ENCODE results near the gene SLC16A3.

Gene SLC16A3

DNA sequence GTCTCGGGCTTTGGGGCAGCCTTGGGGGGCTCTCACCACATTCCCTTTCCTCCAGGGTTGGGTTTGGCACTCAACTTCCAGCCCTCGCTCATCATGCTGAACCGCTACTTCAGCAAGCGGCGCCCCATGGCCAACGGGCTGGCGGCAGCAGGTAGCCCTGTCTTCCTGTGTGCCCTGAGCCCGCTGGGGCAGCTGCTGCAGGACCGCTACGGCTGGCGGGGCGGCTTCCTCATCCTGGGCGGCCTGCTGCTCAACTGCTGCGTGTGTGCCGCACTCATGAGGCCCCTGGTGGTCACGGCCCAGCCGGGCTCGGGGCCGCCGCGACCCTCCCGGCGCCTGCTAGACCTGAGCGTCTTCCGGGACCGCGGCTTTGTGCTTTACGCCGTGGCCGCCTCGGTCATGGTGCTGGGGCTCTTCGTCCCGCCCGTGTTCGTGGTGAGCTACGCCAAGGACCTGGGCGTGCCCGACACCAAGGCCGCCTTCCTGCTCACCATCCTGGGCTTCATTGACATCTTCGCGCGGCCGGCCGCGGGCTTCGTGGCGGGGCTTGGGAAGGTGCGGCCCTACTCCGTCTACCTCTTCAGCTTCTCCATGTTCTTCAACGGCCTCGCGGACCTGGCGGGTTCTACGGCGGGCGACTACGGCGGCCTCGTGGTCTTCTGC, 8.4 kb downstream of the SLC16A3 start:
- no peak for DNase-seq

DNA sequence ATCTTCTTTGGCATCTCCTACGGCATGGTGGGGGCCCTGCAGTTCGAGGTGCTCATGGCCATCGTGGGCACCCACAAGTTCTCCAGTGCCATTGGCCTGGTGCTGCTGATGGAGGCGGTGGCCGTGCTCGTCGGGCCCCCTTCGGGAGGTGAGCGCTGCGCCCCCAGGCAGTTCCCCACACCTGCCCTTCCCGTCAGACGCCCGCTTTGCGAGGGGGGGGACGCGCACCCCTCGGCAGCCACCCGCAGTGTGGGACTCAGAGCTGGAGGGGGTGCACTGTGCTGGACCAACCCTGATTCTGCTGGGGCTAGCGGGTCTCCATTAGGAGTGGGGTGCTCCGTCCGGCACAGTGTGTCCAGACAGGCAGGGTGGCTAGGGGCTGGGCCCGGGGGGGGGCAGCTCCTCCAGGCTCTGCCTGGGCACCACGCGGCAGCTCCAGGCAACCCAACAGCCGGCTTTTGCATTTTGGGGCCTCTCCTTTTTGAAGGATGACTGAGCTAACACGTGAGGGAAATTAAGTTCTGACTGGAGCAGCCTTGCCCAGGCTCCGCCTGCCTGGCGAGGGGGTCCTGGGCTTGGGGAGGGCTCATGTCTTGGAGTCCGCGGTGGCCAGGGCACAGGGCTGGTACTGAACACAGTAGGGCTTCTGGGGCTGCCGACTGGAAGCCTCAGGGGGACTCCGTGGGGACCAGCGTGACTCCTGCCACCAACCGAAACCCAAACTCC, 9.1 kb downstream of the SLC16A3 start:
- DNase-seq: no peak

DNA sequence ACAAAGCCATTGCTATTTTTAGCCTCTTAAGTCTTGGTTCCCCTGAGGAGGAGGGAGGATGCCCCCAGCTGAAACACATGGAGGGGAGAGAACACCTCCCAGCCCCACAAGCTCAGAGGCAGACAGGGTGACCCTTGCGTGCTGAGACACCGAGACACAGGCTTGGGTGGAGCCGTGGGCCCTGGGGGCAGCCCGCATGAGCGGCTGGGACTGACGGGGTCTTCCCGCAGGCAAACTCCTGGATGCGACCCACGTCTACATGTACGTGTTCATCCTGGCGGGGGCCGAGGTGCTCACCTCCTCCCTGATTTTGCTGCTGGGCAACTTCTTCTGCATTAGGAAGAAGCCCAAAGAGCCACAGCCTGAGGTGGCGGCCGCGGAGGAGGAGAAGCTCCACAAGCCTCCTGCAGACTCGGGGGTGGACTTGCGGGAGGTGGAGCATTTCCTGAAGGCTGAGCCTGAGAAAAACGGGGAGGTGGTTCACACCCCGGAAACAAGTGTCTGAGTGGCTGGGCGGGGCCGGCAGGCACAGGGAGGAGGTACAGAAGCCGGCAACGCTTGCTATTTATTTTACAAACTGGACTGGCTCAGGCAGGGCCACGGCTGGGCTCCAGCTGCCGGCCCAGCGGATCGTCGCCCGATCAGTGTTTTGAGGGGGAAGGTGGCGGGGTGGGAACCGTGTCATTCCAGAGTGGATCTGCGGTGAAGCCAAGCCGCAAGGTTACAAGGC, 9.8 kb downstream of the SLC16A3 start:
- peak; percentile 10 to 80 (median 25) for DNase-seq

DNA sequence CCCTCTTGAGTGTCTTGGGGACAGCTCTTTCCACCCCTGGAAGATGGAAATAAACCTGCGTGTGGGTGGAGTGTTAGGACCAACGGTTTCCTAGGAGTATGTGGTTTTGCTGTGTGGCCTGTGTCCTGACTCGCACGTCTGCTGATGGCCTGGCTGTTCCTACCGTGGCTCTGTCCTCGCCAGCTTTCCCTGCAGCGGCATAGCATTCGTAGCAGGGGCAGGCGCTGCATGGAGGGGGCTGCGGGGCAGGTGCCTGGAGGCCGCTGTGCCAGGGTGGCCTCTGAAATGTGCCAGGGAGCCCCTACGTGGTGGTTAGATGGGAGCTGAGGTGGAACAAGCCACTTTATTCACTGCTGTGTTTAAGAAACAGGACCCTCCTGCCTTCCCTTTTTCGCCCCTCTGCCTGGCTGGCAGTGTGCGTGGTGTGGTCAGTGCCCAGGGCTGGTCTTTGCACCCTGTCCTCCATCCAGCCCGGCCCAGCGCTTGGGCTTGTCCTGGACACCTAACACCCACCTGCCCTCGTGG, 10.6 kb downstream of the SLC16A3 start:
- no peak for DNase-seq

DNA sequence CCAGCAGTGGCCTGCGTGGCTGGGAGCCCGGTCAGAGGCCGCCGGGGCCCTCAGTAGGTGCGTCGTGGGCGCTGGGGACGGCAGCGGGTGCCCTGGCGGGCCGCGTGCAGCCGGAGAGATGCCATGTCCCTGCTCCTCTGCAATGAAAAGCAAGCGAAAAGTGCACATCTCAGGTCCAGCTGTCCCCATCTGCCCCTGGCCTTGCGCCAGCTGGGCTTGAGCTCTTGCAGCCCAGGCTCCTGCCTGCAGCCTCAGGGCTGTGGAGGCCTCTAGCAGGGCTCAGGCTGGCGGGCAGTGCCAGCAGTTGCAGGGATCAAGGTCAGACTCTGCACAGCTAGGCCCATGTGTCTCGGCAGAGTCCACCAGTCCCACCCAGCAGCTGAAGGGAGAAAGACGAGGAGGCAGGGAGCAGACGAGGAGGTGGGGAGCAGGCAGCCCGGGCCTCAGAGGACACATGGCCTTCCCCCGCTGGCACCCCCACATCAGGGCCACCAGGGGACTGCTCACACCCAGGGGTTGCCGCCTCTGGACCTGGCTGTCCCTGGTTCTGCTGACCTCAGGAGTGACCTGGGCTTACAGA, 11.2 kb downstream of the SLC16A3 start:
- DNase-seq: no peak

DNA sequence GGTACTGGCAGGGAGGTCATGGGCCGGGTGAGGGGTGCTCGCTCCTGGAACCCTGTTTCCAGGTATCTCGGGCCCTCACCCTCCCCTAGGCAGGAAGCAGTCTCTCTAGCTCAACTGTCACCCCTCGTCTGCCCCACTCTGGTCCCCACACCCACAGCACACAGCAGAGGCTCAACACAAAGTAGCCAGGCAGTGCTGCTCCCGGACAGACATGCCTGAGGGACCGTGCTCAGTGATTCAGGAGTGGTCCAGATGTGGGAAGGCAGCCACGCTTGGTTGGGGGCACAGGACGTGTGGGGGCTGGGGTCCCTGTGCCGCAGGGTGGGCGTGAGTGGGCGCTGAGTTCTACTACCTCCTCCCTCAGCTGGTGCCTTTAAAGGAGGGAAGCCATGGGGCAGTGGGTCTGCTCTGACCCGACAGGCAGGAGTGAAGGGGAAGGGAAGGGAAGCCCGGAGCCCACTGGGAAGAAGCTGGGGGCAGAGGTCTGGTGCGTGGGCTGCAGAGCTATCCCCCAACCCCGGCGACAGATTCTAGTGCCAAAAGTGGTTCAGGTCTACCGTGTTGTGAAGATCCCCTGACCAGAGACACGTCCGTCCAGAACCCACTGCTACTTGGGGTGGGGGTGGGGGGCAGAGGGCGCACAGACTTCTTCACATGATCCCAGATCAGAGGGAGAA, 11.8 kb downstream of the SLC16A3 start:
- DNase-seq: no peak

DNA sequence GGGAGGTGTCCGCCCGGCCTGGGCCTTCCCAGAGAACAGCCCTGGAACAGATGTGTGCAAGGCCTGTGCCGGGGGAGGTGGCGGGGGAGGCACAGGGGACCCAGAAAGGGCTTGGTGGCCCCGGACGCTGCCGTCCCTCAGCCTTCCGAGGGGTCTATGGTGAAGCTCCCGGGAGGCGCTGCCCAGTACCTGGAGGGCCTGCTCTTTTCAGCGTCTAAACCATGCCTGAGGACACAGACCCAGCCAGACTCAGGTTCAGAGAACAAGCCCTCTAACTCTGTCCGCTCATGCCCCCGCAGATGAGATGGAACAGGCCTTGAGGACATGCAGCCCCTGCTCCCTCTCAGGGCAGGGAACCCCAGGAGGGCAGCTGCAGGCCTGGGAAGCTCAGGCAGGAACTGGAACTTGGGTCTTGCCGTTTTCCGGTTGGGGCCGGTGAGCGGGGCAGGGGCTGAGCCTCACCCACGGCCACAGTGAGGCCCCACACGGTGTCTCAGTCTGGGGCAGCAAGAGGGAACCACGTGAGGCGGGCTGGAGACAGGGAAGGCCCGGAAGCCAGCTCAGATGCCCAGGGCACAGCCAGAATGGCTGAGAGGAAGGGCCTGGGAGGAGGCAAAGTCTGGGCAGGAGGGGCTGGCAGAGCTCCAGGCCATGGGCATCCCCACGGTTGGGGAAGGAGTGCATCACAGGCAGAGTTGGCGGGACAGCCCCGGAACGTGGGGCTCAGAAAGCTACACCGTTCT, 12.5 kb downstream of the SLC16A3 start:
- DNase-seq: no peak

DNA sequence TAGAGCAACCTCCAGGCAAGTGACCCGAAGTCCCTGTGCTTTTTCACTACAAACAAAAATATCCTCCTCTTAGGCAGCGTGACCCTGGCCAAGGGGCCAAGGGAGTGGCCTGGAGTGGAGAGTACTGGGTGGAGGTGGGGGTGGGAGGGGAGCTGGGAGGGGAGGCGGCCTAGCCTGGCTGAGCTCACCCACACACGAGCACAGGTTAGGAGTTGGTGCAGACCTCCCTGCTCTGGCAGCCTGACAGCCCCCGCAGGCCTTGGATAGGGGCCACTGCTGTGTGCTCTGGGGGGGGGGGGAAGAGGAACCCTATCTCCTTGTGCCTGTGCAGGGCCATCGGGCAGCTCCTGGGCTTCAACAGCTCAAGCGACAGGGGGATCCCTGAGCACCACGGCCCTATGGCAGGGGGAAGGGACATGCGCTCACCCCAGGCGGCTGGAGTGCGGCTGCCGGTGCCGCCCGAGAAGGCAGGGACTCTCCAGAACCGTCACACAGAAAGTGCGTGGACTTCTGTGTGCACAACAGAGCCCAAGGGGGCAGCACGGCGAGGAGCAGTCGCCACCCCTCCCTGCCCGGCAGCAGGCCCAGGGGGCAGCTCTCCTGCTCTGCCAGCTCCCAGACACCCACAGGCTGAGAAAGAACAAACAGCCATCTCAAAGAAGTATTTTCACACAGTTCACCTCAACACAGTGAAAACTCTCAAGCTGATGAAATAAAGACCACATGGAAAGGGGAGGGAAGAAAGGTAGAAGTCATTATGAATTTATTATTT, 13.3 kb downstream of the SLC16A3 start:
- no peak for DNase-seq

DNA sequence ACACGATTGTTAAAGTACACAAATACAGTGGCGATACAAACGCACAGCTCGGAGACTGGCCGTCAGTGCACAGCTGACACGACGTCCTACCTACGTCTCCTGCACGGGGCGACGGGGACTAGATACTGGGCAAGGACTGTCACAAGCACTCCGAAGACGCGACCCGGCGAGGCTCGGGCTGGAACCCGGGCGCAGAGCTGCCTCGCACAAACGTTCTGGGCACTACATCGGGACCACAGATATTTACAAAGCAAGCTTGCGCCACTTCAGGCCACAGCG, 13.8 kb downstream of the SLC16A3 start:
- no peak for DNase-seq

DNA sequence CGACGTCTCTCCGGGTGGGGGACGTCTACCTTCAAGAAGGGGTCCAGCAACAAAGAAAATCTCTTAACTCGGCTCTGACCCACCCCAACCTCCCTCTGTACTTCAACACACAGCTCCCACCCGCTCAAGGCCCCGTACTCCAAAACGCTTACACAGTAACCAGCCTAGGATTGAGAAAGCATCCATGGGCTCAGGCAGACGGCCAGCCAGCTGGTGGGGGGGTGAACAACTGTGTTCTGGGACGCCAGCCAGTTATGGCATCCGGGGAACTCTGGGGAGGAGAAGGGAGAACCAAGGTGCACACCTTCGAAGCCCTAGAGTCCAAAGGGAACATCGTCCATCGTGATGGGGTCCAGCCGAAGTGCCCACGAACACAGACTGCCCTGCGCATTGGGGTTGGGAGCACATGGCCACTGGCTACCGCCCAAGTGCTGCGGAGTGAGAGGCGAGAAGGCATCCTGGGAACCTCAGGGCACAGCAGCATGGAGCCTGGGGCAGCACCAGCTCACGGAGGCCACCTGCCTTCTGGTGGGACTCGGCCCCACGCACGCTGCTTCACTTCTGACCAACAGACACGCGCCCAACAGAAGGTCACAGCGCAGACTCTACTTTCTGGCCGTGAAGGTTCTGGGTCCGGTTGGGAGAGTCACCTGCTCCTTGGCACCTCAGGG, 14.3 kb downstream of the SLC16A3 start:
- no peak for DNase-seq

- DNase-seq: no peak
Observed at GRCh38 chr17:82243648-82244412, 15.0 kb downstream of the SLC16A3 start.

- peak in 2 of 3 experiments; percentile 6 to 29 for DNase-seq
Observed at GRCh38 chr17:82244413-82245133, 15.7 kb downstream of the SLC16A3 start.

DNA sequence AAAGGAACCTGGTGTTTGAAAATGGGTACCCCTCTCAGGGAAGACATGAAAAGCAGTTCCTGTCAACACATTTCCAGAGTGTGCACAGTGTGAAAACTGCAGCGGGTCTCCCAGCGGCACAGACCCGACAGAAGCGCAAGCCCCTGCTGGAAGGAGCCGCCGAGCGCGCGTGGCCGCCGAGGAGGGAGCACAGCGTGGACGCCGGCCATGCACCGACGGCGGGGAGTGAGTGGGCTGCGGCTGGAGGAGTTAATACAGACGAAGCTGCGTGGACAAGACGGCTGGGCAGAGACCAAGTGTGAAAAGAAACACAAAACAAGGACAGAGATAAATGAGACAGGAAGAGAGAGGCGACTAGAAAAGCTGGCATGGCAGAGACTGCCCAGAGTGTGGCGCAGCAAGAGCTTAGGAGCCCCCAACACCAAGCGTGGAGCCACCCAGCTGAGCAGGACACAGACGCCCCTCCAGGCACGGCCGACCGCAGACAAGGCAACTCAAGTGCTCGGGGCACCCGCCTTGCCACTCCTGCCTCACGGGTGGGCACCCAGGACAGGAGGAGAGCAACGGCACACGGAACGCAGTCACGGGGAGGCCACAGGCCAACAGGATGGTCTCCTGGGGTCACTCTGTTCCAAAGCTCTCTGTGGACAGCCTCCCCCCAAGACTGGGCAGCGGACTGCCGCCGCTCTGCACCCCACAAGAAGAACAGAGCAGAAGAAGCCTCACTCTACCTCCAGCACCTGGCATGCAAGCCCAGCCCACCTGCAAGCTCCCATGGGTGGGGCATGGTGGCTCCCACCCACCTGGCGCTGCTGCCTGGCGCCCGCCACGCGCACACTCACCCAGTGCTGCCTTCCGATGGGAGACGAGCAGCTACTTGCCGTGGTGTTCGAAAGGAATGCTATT, 16.5 kb downstream of the SLC16A3 start:
- DNase-seq: no peak

DNA sequence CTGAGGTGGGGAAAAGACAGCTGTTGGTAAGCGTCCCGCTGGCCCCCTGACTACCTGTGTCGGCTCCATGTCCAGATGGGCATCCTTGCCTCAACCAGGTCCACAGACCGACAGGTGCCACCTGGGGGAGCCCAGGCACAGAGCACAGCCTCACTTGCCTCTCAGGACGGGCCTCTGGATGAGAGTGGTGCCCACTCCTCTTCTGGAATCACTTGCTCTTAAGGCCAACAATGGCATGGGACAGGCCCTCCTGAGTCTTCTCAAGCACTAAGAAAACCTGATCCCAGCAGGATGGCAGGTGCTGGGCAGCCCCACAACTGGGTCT, 17.2 kb downstream of the SLC16A3 start:
- no peak for DNase-seq

DNA sequence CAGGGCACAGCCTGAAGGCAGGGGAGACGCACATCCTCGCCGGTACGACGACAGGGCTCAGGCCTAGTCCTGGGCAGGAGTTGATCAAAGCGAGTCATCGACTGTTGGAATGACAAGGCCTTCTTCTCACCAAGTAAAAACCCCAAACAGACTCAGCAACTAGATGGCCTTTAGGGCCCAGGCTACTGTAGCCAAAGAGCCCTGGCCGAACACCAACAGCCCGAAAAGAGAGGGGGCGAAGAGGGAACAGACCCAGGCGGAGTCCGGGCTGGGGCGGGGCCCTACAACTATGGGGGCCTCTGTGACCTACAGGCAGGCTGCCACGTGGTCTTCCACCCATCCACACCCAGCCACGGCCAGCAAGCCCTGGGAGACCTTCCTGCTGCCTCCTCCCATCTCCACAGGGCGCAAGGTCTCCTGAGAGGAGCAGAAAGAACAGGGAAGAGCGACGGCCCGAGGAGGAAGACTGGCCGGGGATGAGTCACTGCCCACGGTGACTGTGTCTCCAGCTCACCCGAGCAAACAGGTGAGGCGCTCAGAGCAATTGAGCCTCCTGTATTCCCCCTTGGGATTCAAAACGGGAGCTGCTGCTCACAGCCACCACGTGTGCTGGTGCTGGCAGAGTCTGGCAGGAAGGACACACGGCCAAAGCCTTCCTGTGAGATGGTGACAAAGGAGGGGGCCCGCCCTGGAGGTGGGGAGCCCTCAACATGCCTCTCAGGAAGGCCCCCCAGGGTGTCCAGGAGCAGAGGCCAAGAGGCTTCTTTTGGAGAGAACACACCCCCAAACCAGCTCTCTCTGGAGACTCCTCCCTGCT, 17.7 kb downstream of the SLC16A3 start:
- DNase-seq: no peak

- no peak for DNase-seq
Observed at GRCh38 chr17:82247182-82247823, 18.5 kb downstream of the SLC16A3 start.

All from NCI-H1417 (cell line).